Body of pancreas (tissue), 4 donors: Measurements from ENCODE around the gene PSMB2. TPM values are rescaled to one million over a fixed set of nuclear protein-coding genes. Genes with fewer than 3 reads are reported as not detected.

Experiments
- ATAC-seq: fragments of 150-250 bp; one replicate; pipeline ENCODE4 v1.9.1; 2016
- DNase-seq, 4 donors: peaks; one replicate each; pipeline ENCODE4 v3.0.0-alpha.2; 2019
- H3K27ac ChIP-seq, 4 donors: fragments of 200-600 bp; sonication (generic); 1 replicate in 3 of 4; 2 replicates in 1 of 4; pipeline versions ENCODE4 v1.5.1 to v1.6.1; 2016 to 2019; ENCODE audit warnings: mild to moderate bottlenecking in 1 of 4, mixed read lengths in 1 of 4, moderate library complexity in 1 of 4
- H3K27me3 ChIP-seq, 2 donors: fragments of 200-600 bp; sonication (generic); one replicate each; pipeline ENCODE4 v1.6.0; 2016; ENCODE audit warnings: mild to moderate bottlenecking in 1 of 2
- H3K36me3 ChIP-seq, 2 donors: fragments of 200-600 bp; sonication (generic); replicated peaks in 1 of 2; 2 replicates each; pipeline ENCODE4 v1.5.1; 2016; ENCODE audit warnings: low read depth in 2 of 2; ENCODE audit not compliant: insufficient read depth in 1 of 2
- H3K4me1 ChIP-seq: fragments of 200-600 bp; sonication (generic); one replicate; pipeline ENCODE4 v1.6.0; 2016
- H3K4me3 ChIP-seq, 2 donors: fragments of 200-600 bp; sonication (generic); 1 replicate in 1 of 2; 2 replicates in 1 of 2; pipeline ENCODE4 v1.5.1; 2016 to 2019
- H3K9me3 ChIP-seq, 3 donors: fragments of 200-600 bp; sonication (generic); 1 replicate in 2 of 3; 2 replicates in 1 of 3; pipeline ENCODE4 v1.5.1; 2016
- POLR2A ChIP-seq, 3 donors: fragments of 450-650 bp; IDR thresholded peaks; one replicate each; pipeline ENCODE4 v1.6.1; 2016; ENCODE audit warnings: antibody characterized with exemption in 3 of 3, mild to moderate bottlenecking in 2 of 3
- WGBS, 2 donors: methylation state at CpG; one replicate each; pipeline ENCODE4 v1.1.5; 2017; 5-methylcytosine and 5-hydroxymethylcytosine counted together
- intact Hi-C: fragments of 100-400 bp; cut with DNase I; formaldehyde crosslinking; loops from one replicate; pipeline ENCODE4 v1.15.1; 2023
- total RNA-seq, 2 donors: library from RNA; depleted of rRNA; stranded (reverse); fragments of >200 nt; gene quantifications; one replicate each; pipeline ENCODE4 v1.1.0, GENCODE V29; 2016
- TF ChIP-seq, protein P1 (sequence below), 7 experiments: fragments of 450-650 bp in 4 of 7; fragments of 200-600 bp in 3 of 7; sonication (generic) in 3 of 7; IDR thresholded peaks; one replicate each; pipeline ENCODE4 v1.5.1; 2016 to 2019; ENCODE audit warnings: antibody characterized with exemption in 7 of 7

Gene PSMB2
- total RNA-seq, 2 donors from 2014 or later: 13.2 to 17.5 TPM

DNA sequence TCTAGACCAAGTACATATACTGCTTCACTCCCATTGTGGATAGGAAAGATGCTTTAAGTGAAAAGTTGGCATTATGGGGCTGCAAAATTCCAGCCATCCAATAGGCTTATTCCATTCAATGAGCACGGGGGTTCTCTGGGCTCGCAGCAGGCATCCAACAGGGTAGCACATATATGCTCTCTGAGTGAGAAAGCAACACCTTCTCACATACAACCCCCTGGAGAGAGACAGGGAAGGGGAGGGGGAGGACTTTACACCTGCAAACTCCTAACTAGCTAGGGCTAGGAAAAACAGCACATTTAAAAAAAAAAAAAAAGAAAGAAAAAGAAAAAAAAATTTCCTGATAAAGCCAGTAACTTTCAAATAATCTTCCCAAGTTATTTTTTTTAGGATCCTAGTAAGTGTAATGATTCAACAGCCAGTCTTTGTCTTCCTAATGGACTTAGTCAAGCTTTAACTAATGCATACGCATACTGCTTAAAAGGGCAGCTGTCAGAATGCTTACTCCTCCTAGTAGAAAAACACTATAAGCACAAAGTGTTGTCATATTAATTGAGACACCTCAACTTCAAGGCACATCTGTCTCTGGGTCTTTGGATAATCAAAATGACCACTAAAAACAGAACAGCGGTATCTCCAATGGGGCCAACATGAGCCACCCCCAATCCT lies 18.7 kb downstream of the PSMB2 start:
- DNase-seq: no peak
- Histone ChIP-seq H3K36me3 (peaks cover 0 to 4% of the 10 kb centered on the region in 2 donors), H3K27ac (no peak overlapping the region), H3K27me3 (no peaks in the 10 kb centered on the region), H3K4me1 (no peaks in the 10 kb centered on the region), H3K9me3 (no peaks in the 10 kb centered on the region), H3K4me3 (no peak overlapping the region)
- TF ChIP-seq, protein P1, sequence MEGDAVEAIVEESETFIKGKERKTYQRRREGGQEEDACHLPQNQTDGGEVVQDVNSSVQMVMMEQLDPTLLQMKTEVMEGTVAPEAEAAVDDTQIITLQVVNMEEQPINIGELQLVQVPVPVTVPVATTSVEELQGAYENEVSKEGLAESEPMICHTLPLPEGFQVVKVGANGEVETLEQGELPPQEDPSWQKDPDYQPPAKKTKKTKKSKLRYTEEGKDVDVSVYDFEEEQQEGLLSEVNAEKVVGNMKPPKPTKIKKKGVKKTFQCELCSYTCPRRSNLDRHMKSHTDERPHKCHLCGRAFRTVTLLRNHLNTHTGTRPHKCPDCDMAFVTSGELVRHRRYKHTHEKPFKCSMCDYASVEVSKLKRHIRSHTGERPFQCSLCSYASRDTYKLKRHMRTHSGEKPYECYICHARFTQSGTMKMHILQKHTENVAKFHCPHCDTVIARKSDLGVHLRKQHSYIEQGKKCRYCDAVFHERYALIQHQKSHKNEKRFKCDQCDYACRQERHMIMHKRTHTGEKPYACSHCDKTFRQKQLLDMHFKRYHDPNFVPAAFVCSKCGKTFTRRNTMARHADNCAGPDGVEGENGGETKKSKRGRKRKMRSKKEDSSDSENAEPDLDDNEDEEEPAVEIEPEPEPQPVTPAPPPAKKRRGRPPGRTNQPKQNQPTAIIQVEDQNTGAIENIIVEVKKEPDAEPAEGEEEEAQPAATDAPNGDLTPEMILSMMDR (IDR thresholded peaks at IDR 0.05): no peak
- no peak for TF ChIP-seq POLR2A (IDR thresholded peaks at IDR 0.05)
- ATAC-seq: no peak
- WGBS, 2 donors: 89% methylated on average over 4 of the region's 4 CpGs
- intact Hi-C loops: no loop called here

GRCh38 chr1:35619237-35620121 lies 21.8 kb downstream of the PSMB2 start:
- no peak for DNase-seq
- no peak overlapping the region for H3K4me3 ChIP-seq
- intact Hi-C loops: no loop called here
- no peaks in the 10 kb centered on the region for H3K27me3 ChIP-seq
- no peaks in the 10 kb centered on the region for H3K9me3 ChIP-seq
- H3K27ac ChIP-seq: no peak overlapping the region
- TF ChIP-seq POLR2A (IDR thresholded peaks at IDR 0.05): no peak
- TF ChIP-seq, protein P1 (IDR thresholded peaks at IDR 0.05): no peak
- H3K4me1 ChIP-seq: no peaks in the 10 kb centered on the region
- ATAC-seq: no peak
- peaks cover 0 to 4% of the 10 kb centered on the region in 2 donors for H3K36me3 ChIP-seq
- WGBS, 2 donors: 78 to 79% methylated on average over 6 of the region's 6 CpGs

DNA sequence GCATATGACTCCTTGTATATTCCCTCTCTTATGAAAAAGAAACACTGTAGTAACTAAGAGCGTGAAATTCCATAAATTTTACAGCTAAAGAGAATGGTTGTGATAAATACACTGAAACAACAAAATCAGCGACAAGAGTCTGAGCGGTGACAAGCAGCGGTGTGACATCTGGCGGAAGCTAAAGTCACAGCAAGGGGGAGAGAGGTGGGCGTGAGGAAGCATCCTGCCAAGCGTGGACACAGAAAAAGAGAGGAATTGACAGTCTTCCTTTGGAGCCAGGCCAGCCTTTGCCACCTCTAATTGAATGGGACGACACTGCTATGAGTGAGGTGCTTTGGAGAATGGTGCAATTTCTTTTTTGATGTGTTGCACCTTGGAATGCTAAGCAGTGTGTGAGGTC lies 25.9 kb downstream of the PSMB2 start:
- Histone ChIP-seq H3K4me3 (no peak overlapping the region), H3K27me3 (no peaks in the 10 kb centered on the region), H3K36me3 (peaks cover 0 to 2% of the 10 kb centered on the region in 2 donors), H3K9me3 (no peaks in the 10 kb centered on the region), H3K27ac (no peak overlapping the region), H3K4me1 (no peaks in the 10 kb centered on the region)
- DNase-seq (no peak), ATAC-seq (no peak)
- TF ChIP-seq, protein P1 (IDR thresholded peaks at IDR 0.05): no peak
- TF ChIP-seq POLR2A (IDR thresholded peaks at IDR 0.05): no peak
- intact Hi-C loops: no loop called here
- 86 to 90% methylated on average over 8 of the region's 8 CpGs for WGBS, 2 donors

DNA sequence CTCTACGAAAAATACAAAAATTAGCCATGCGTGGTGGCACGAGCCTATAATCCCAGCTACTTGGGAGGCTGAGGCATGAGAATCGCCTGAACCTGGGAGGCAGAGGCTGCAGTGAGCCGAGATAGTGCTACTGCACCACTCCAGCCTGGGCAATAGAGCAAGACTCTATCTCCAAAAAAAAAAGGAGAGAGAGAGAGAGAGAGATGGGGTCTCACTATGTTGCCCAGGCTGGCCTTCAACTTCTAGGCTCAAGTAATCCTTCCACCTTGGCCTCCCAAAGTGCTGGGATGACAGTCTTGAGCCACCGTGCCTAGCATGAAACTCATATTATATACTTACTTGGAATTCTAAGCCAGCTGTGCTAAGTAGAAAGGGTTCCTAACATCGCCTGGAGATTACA lies 29.7 kb downstream of the PSMB2 start:
- TF ChIP-seq, protein P1 (IDR thresholded peaks at IDR 0.05): no peak
- TF ChIP-seq POLR2A (IDR thresholded peaks at IDR 0.05): no peak
- WGBS, 2 donors: 95 to 99% methylated on average over 7 of the region's 7 CpGs
- H3K9me3 ChIP-seq: no peaks in the 10 kb centered on the region
- H3K27me3 ChIP-seq: no peaks in the 10 kb centered on the region
- intact Hi-C loops: no loop called here
- H3K4me1 ChIP-seq: no peaks in the 10 kb centered on the region
- H3K27ac ChIP-seq: no peak overlapping the region
- DNase-seq: no peak
- peaks cover 0 to 14% of the 10 kb centered on the region in 2 donors for H3K36me3 ChIP-seq
- no peak overlapping the region for H3K4me3 ChIP-seq
- ATAC-seq: no peak
